Measurements from ENCODE around the gene FLNC. TPM values are rescaled to one million over a fixed set of nuclear protein-coding genes. Genes with fewer than 3 reads are reported as not detected.

Gene FLNC
- total RNA-seq, 1 donor from 2014 or later: 839 TPM

DNA sequence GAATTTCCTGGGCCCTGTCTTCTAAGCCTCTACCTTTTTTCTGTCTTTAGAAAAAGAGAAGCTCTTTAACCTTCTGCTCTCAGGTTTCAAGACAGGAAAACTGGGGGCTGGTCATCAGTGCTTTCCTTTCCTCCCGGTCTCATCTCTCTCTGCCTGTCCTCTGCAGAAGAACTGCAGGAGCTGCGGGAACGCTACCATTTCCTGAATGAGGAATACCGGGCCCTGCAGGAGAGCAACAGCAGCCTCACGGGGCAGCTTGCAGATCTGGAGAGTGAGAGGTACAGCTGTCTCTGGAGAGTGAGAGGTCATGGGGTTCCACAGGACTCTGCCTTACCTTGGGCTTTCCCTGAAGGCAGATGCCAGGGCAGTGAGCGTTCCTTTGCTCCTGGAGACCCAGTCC, 25.7 kb upstream of the FLNC start:
- Histone ChIP-seq H3K4me1 (no peaks in the 10 kb centered on the region), H3K36me3 (no peaks in the 10 kb centered on the region), H3K4me3 (no peak overlapping the region), H3K9me3 (replicated peaks) (no peaks in the 10 kb centered on the region), H3K27me3 (ENCODE audit: low read depth) (no peaks in the 10 kb centered on the region), H3K27ac (replicated peaks) (no peak overlapping the region)
- intact Hi-C loops (cut with micrococcal nuclease): no loop called here
- no peak for DNase-seq
- TF ChIP-seq, protein P1, sequence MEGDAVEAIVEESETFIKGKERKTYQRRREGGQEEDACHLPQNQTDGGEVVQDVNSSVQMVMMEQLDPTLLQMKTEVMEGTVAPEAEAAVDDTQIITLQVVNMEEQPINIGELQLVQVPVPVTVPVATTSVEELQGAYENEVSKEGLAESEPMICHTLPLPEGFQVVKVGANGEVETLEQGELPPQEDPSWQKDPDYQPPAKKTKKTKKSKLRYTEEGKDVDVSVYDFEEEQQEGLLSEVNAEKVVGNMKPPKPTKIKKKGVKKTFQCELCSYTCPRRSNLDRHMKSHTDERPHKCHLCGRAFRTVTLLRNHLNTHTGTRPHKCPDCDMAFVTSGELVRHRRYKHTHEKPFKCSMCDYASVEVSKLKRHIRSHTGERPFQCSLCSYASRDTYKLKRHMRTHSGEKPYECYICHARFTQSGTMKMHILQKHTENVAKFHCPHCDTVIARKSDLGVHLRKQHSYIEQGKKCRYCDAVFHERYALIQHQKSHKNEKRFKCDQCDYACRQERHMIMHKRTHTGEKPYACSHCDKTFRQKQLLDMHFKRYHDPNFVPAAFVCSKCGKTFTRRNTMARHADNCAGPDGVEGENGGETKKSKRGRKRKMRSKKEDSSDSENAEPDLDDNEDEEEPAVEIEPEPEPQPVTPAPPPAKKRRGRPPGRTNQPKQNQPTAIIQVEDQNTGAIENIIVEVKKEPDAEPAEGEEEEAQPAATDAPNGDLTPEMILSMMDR (IDR thresholded peaks at IDR 0.05; ENCODE audit: borderline replicate concordance): no peak

DNA sequence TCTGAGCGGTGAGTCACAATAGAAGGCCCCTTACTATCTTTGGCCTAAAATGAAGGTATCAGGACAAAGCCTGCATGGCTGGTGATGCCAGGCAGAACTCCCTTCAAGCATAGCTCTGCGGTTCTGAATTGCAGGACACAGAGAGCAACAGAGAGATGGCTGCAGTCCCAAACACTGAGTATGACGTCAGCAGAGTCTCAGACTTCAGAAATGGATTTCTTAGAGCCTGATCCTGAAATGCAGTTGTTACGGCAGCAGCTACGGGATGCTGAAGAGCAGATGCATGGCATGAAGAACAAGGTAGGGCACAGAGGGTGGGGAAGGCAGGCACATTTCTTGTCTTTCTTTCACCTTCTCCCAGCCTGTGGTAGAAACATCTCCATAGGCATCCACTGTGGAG, 25.0 kb upstream of the FLNC start:
- H3K4me1 ChIP-seq: no peaks in the 10 kb centered on the region
- no peaks in the 10 kb centered on the region for H3K9me3 ChIP-seq (replicated peaks)
- H3K27me3 ChIP-seq (ENCODE audit: low read depth): no peaks in the 10 kb centered on the region
- TF ChIP-seq, protein P1 (IDR thresholded peaks at IDR 0.05; ENCODE audit: borderline replicate concordance): no peak
- no peak overlapping the region for H3K27ac ChIP-seq (replicated peaks)
- H3K4me3 ChIP-seq: no peak overlapping the region
- no peaks in the 10 kb centered on the region for H3K36me3 ChIP-seq
- no peak for DNase-seq
- intact Hi-C loops (cut with micrococcal nuclease): no loop called here

DNA sequence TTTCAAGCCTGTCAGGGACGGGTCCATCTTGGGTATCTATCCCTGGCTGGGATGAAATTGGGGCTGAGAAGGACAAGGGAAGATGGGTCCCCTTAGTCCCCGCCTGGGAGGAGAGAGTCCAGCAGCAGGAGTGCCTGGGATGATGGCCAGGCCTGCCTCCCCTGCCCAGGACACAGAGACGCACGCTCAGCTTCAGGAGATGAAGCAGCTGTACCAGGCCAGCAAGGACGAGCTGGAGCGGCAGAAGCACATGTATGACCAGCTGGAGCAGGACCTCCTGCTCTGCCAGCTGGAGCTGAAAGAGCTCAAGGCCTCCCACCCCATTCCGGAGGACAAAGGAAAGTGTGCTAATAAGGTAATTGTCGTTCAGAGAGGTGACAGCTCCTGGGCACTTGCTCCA, 23.0 kb upstream of the FLNC start:
- no peak overlapping the region for H3K27ac ChIP-seq (replicated peaks)
- intact Hi-C loops (cut with micrococcal nuclease): no loop called here
- H3K27me3 ChIP-seq (ENCODE audit: low read depth): no peaks in the 10 kb centered on the region
- peaks cover 3% of the 10 kb centered on the region for H3K4me1 ChIP-seq
- no peak overlapping the region for H3K4me3 ChIP-seq
- TF ChIP-seq, protein P1 (IDR thresholded peaks at IDR 0.05; ENCODE audit: borderline replicate concordance): no peak
- H3K36me3 ChIP-seq: no peaks in the 10 kb centered on the region
- DNase-seq: no peak
- no peaks in the 10 kb centered on the region for H3K9me3 ChIP-seq (replicated peaks)

DNA sequence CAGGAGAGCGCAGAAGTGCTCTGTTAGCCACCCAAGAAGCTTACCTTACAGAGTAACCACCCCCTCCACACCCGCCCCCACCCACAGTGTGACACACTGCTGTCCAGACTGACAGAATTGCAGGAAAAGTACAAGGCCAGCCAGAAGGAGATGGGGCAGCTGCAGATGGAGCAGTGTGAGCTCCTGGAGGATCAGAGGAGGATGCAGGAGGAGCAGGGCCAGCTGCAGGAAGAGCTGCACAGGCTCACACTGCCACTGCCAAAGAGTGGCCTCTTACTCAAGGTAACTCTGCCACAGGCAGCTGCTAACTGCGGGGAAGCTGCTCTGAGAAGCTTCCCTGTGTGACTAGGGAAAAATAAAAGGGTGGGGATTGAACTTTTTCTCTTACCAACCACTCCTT, 20.8 kb upstream of the FLNC start:
- Histone ChIP-seq H3K27ac (replicated peaks) (no peak overlapping the region), H3K4me1 (peaks cover 13% of the 10 kb centered on the region), H3K27me3 (ENCODE audit: low read depth) (no peaks in the 10 kb centered on the region), H3K9me3 (replicated peaks) (no peaks in the 10 kb centered on the region), H3K4me3 (no peak overlapping the region), H3K36me3 (no peaks in the 10 kb centered on the region)
- no peak for DNase-seq
- TF ChIP-seq, protein P1 (IDR thresholded peaks at IDR 0.05; ENCODE audit: borderline replicate concordance): no peak
- intact Hi-C loops (cut with micrococcal nuclease): no loop called here

DNA sequence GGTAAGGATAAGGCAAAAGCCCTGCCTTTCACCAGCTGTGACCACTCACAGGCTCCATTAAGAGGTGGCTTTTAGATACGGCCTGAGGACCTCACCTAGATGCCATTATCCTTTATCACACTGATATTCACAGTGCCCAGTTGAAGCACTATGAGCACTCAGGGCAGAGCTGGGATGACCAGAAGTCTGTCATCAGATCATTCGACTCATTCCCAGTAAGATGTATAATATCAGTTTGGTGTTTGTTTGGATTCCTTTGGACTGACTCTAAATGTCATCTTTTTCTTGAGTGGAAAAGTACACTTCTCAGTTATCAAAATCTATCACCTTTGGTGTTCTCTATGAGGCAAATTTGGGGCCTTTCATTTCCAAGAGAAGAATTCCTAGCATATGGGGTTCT, 19.7 kb upstream of the FLNC start:
- no peaks in the 10 kb centered on the region for H3K36me3 ChIP-seq
- intact Hi-C loops (cut with micrococcal nuclease): no loop called here
- H3K27me3 ChIP-seq (ENCODE audit: low read depth): no peaks in the 10 kb centered on the region
- H3K27ac ChIP-seq (replicated peaks): no peak overlapping the region
- peaks cover 13% of the 10 kb centered on the region for H3K4me1 ChIP-seq
- no peak for DNase-seq
- no peak overlapping the region for H3K4me3 ChIP-seq
- TF ChIP-seq, protein P1 (IDR thresholded peaks at IDR 0.05; ENCODE audit: borderline replicate concordance): no peak
- H3K9me3 ChIP-seq (replicated peaks): no peaks in the 10 kb centered on the region

DNA sequence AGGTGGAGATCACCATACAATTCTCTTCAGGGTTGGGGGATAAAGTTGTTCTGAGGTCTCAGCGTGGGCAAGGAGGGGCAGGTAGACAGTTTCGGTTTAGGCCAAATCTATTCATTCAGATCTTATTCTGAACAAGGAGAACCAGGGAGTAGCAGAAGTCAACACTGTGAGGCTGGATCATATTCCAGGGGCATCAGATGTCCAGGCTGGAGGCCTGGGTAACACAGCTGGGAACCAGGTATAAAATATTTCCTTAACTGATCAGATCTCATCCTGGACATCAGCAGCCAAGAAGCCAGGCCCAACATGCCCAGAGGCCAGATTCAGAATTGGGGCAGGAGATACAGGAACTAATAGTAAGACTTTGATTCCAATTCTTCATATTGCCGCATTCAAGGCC, 19.2 kb upstream of the FLNC start:
- Histone ChIP-seq H3K4me3 (no peak overlapping the region), H3K27ac (replicated peaks) (no peak overlapping the region), H3K36me3 (no peaks in the 10 kb centered on the region), H3K27me3 (ENCODE audit: low read depth) (no peaks in the 10 kb centered on the region), H3K9me3 (replicated peaks) (no peaks in the 10 kb centered on the region), H3K4me1 (peaks cover 13% of the 10 kb centered on the region)
- intact Hi-C loops (cut with micrococcal nuclease): no loop called here
- TF ChIP-seq, protein P1 (IDR thresholded peaks at IDR 0.05; ENCODE audit: borderline replicate concordance): no peak
- no peak for DNase-seq
